Stimulated activated CD4-positive, alpha-beta T cell treated with anti-CD3 and anti-CD28 coated beads, TNF-alpha, amount 100 ng/mL, for 24 hours (primary cell): Measurements from ENCODE around the gene TMCO4.

Experiments used
- DNase-seq, 3 experiments: peaks; one replicate each; pipeline ENCODE4 v3.0.0-alpha.2; 2020; ENCODE audit warnings: low read depth in 3 of 3

TMCO4 gene

GRCh38 chr1:19687414-19687813 is 112.3 kb downstream of the TMCO4 start:
- DNase-seq: no peak

GRCh38 chr1:19685994-19686393 is 113.7 kb downstream of the TMCO4 start:
- no peak for DNase-seq

DNA sequence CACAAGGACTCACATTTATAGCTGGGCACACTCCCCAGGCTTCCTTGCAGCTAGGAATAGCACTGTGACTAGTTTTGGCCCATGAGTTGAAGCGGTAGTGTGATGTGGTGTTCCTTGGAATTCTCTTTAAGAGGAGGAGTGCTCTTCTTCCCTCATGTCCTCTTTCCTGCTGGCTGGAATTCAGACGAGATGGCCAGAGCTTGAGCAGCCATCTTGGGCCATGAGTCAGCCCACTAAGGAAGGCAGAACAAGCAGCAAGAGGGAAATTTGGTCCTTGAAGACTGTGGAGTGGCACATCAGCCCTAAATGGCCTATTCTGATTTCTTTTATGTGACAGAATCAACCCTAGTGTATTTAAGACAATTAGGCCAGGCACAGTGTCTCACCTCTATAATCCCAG is 115.0 kb downstream of the TMCO4 start:
- no peak for DNase-seq

DNA sequence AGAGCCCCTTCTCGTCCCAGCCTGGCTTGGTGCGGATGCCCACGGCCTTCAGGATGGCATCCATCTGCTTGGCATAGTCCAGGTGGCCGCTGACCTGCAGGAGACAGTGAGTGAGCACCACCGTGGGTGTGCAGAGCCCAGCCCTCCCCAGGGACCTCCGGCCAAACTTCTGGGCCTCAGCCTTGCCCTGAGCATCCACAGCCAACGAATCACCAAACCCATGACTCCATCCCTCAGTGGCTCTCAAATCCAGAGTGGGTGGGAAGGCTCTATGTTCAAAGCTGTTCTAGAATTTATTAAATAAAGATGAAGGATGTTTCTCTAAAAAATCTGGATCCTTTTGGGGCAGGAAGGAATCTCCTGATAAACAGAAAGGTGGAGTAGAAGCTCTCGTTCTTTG is 116.4 kb downstream of the TMCO4 start:
- no peak for DNase-seq

DNA sequence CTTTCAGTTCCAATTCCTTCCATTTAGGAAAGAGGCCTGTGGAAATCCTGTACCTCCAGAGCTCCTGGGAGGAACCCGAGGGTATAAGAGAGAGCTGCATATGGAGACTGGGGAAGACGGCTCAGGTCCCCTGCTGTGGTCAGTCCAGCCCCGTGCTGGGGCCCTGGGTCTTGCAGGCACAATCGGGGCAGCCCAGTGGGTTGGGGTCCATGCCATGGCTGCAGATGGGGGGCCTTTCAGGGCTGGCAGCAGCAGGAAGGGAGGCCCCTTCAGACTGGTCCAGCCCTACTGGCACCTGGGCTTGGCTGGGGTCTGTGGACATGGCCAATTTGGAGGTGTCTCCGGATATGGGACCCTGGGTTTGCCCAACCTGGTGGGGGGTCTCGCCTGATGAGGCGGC is 116.8 kb downstream of the TMCO4 start:
- no peak for DNase-seq

DNA sequence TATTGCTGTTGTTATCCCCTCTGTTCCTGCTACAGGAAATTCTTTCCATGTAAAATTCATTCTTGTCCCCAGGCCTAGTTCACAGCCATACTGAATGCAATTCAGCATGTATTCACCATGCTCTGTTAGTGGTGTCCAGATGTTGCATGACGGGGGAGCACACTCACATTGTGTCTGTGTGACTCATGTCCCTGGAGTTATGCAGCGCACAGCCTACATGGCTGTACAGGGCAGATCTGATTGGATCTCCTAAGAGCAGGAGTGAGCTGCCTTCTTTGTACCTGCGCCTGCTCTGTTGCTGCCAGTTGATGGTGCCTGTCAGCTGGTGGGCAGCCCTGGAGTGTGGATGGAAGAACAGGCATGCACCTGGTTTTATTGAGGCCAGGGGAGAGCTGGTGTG is 117.5 kb downstream of the TMCO4 start:
- no peak for DNase-seq

- no peak for DNase-seq
These were observed 119.1 kb downstream of the TMCO4 start for GRCh38 chr1:19680644-19681043.

DNA sequence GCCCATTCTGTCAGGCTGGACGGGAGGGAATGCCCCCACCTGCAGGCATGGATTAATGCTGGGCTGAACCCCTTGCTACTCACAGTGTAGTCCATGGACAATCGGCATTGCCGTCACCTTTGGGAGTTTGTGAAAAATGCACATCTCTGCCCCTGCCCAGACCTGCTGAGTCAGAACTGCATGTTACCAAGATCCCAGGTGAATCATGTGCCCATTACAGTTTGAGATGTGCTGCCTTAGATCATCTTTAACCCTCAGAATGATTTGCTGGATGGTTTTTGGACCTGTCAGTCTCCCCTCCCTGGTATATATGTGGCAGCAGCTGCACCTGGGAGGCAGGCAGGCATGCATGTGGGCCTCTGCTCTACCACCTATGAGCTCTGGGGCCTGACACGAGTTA is 120.0 kb downstream of the TMCO4 start:
- no peak for DNase-seq

GRCh38 chr1:19678931-19679453 is 120.7 kb downstream of the TMCO4 start:
- no peak for DNase-seq

DNA sequence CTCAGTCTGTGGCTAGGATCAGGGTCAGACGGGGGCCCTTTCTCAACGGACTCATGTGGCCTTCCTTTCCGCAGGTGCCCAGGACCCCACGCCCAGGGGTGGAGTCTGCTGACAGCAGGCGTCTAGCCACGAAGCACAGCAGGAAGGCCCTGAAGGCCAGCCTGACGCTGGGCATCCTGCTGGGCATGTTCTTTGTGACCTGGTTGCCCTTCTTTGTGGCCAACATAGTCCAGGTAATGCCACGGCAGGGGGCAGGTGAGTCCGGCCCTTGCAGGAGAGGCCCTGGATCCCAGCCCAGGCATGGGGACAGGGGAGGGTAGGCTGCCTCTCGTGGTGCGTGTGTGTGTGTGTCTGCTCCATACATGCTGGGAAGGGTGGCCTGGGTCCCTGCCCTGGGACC is 121.2 kb downstream of the TMCO4 start:
- no peak for DNase-seq

DNA sequence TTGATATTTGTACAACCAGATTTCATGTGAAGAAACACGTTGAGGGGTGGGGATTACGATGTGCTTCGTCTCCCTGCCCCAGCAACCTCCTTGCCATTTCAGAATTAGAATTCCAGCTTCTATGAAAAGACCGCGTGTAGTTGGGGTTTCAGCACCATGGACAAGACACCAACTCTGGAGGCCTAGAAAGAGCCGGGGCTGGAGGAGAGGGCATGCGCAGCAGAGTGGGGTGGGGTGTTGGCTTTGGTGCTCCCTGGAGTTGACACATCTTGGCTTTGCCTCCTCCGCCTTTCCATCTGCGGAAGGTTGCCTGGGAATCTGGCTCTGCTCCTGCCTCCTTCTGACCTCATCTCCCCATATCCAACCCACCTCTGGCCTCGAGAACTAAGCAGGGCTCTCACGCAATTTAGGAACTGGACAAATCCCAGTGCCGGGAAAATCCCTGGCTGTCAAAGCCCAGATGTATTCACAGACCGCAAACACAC is 123.2 kb downstream of the TMCO4 start:
- DNase-seq: no peak

DNA sequence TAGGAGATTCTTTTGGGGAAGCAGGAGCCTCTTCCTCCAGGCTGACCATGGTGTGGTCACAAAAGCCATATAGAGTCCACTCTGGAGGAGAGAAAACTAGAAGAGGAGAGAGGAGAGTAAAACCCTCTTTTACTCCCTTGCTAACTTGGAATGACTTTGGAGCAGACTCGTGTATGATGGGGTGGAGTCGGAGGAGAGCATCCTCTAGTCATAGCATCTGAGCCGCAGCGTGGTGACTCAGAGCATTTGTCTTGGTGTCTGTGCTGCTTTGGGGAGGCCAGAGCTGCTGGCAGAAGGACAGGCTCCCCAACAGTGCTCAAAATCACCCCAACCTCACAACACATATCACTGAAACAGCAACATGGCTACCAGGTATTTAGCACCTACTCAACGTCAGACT is 123.9 kb downstream of the TMCO4 start:
- no peak for DNase-seq

DNA sequence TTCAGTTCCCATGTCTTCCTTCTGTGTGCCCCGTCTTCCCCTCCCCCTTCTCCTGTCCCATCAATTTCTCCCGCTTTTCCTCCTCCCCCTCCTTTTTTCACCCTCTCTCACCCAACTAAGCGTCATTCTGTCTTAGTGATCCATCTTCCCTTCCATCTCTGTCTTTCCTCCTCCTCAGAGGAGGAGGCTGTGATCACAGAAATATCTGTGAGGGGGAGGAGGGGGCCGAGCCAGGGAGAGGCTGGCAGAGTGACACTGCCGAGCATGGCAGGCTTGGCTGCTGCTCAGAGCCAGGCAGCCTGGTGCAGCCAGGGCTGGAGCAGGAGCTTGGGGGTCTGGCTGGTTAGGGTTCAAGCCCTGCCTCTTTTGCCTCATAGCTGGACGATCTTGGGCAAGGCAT is 127.5 kb downstream of the TMCO4 start:
- DNase-seq: no peak

- no peak for DNase-seq
These were observed 128.9 kb downstream of the TMCO4 start for GRCh38 chr1:19670787-19671186.

DNA sequence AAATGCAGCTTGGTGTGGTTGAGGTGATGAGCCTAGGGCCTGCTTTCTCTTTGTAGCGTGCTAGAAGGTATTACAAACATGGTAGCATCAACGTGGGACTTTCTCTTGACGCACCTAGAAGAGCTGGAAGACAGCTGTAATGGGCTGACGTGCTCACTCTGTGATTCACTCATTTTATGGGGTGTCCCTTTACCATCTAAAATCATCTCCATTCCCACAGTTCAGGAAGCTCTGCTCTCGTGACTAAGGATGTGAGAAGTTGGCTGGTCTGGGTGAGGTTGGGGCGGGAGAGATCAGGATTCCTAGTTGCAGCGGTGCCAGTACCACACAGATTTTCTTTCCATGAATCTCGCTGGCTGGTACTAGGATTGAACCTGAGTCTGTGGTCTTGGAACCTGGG is 130.8 kb downstream of the TMCO4 start:
- DNase-seq: no peak

- no peak for DNase-seq
These were observed 133.9 kb downstream of the TMCO4 start for GRCh38 chr1:19665496-19666465.

DNA sequence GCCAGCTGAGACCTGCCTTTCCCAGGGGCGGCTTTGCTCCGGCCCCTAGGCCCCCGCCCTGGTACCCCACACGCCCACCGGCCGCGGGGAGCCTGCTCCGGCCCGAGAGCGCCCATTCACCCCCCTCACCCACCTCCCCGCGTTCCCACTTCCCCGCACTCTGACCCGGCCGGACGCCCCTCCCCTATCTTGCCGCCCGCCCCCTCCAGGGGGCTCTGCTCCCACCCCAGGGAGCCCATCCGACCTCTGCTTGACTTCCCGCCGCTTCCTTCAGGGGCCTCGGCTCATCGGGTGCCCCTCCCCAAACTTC is 134.6 kb downstream of the TMCO4 start:
- no peak for DNase-seq

DNA sequence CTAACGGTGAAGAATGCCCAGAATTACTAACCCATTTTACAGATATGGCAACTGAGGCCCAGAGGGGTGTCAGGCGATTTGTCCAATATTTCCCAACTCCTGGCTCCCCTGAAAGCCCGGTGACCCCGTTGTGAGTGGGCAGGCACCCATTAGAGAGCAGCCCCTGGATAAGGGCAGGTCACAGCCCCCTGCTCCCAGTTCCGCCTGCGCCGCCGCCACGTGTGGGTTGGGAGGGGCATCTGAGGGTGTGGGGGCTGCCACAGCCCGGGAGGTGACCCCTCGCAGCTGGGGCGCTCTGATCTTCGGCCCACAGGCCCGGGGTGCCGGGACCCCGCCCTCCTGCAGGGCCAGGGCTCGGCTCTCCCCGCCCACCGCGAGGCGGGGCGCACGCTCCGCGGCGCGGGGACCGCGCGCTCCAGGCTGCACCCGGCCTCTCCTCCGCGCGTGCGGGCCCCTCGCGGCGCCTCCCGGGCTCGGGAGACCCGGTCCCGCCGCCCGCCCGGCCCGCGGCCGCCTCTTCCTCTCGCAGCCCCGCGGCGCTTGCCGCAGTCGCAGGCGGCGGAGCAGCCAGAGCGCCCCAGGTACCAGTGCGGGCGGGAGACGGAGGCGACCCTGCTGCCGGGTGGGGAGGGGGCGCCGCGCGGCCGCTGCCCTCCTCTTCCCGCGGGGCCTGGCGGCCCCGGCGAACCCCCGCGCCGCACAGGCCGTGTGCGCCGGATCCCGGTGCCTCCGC is 135.1 kb downstream of the TMCO4 start, which contains the start of gene HTR6:
Gene HTR6, plus strand, starts transcription at position 423 of the 733 bp plus-strand sequence. CDS start 879 bp downstream, outside the sequence.
- DNase-seq: peak in 1 of 3 experiments; percentile 47

DNA sequence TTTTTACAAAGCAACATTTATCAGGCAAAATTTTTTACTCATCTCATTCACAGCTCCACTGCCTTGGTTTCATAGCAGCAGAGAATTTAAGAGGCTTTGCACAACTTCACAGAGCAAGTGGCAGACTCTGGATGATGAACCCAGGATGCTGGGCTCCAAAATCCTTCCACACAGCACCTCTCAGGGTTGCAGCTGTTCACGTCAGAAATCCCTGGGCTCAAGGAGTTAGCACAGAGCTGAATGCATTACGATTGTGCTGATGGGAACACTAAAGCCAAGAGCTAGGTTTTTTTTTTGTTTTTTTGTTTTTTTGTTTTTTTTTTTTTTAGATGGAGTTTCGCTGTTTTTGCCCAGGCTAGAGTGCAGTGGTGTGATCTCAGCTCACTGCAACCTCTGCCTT is 137.4 kb downstream of the TMCO4 start:
- no peak for DNase-seq

DNA sequence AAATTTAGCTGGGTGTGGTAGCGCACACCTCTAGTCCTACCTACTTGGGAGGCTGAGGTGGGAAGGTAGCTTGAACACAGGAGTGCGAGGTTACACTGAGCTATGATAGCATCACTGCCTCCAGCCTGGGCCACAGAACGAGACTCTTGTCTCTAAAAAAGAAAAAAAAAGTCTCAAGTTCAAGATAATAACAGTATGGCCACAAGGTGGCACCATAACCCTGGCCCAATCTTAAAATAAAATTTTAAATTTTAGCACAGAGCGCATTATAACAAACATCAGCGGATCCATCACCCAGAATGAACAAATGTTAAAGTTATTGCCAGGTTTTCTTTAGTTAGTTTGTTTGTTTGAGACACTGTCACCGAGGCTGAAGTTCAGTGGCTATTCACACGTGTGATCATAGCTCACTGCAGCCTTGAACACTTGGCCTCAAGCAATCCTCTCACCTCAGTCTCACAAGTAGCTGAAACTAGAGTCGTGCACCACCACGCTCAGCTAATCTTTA is 137.9 kb downstream of the TMCO4 start:
- DNase-seq: peak in 1 of 3 experiments; percentile 29

- no peak for DNase-seq
These were observed 141.5 kb downstream of the TMCO4 start for GRCh38 chr1:19658186-19658585.

GRCh38 chr1:19657511-19657910 is 142.2 kb downstream of the TMCO4 start:
- DNase-seq: no peak
